Right forelimb (tissue), 1 donor: ENCODE data around the gene COL4A2.

Experiments used
- DNase-seq: peaks from one replicate; pipeline ENCODE4 v3.0.0-alpha.2; 2018

Gene COL4A2

GRCh38 chr13:110323172-110323891 lies 16.2 kb downstream of the COL4A2 start:
- peak; percentile 61 for DNase-seq

DNA sequence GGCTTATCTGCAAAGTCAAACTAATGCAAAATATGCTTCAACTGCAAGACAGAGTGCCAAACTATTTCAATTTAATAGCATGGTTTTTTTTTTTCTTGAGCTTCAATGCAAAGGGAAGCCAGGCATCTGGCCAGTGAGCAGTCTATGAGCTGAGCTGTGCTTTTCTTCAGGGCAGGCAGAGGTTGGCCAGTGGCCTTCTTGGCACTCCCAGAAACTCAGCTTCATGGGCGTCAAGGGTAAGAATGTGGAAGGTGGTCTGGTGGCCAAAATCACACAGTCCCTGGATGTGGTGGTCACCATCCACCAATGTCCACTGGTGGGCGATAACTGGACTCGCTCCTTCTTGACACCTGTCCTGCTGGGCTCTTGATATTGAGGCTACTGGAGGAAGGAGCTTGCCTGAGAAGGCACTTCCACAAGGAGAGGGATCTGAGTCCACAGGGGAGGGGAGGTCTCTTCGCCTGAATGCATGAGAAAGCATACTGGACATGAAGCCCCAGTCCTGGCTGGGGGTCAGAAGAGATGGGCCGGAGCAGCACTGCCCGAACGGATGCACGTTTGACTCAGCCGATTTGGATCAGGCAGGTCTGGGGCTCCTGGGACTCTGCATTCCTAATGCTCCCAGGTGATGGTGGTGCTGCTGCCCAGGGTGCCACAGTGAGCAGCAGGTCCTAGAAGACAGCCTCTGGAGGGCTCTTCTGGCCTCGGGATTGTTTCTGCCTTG lies 17.1 kb downstream of the COL4A2 start:
- peak; percentile 52 for DNase-seq

DNA sequence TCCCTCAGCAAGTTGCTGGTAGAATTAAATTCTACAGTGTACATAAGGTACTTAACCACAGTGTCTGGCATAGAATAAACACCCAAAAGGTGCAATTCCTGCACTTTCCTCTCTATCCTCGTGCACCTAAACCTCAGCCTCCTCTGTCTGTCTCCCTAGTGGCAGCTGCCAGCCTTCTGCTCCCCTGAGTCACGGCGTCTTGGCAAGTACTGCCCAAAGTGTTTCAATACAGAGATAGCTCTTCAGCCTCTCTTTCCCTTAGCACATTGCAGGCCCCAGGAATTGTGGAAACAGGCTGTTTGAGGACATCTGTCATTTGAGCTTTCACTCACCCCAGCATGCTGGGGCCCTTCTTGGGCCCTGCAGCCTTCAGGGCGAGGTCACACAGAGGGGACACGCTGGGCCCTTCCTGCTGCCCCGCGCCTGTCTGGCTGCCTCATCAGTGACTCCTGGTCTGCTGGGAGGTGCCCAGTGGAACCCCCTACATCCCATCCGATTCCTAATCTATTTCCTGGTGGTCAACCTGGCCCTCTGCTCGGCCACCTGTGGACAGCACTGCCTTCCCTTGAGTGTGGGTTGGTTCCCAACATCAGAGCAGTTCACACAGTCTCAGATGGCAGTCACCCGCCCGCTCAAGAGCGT lies 19.3 kb downstream of the COL4A2 start:
- DNase-seq = peak; percentile 36

- DNase-seq = peak; percentile 44
Measured at GRCh38 chr13:110327051-110327721, 20.1 kb downstream of the COL4A2 start.

- DNase-seq = no peak
Measured at GRCh38 chr13:110328573-110328972, 21.5 kb downstream of the COL4A2 start.

DNA sequence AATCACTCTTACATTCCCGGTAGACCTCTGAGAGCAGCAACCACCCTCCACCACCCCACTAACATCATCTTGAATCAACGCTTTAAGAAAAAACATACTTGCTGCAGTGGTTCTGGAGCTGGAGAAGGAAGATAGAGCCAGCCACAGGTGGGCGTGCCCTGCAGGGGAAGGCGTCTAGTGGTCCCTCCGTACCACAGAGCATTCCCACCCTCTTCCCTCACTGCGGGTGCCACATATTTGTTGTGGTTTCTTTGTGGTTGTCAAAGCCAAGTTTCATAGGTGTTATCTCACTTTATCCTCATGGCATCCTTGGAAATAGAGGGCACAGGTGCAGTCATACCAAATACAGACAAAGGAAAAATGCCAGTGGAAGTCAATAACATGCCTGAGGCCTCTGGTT lies 22.2 kb downstream of the COL4A2 start:
- peak; percentile 10 for DNase-seq

DNA sequence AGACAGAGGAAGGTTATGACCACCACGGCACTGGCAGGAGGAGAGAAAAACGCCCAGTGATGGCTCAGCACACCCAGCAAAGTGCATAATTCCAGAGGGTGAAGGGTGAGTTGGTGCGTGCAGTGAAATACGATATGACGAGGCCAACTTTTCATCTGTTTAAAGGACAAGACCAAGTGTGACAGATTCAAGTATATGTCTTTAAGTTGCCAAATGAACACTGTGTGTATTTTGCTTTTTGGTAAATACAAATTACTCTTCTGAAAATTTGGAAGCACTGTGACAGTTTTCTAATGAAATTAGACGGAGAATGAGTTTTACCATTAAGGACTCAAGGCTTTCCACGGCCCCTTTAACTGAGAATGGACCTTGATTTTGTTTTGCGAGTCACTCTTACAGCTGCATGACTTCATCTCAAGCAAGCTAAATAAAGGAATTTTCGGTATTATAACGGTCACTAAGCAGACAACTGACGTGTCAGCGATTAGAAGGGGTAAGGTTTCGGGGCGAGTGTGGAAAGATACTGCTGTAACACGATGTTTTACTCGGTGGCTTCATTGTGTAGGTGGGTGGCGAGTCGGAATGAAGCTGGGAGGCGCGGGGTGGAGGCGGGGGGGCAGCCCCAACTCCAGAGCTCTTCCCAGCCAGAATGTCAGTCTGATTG lies 22.8 kb downstream of the COL4A2 start:
- DNase-seq = peak; percentile 37

- DNase-seq = no peak
Measured at GRCh38 chr13:110330491-110331011, 23.5 kb downstream of the COL4A2 start.

GRCh38 chr13:110331362-110331761 lies 24.3 kb downstream of the COL4A2 start:
- DNase-seq = peak; percentile 13

DNA sequence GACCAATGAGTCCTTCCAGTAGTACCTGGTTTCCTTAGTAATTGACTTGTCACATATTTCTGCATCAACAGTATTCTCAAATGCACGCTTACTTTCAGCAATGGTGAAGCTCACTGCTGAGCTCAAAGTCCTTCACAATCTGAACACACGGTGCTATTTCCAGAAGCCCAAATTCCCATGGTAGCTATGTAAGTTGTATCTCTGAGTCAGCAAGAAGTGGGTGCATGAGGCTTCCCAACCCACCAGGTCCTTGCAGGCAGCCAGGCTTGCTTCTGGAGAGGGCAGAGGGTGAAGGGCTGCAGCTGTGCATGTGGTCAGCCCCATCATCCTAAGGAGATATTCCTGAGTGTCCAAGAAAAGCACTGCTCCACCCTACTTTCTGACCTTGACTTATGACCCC lies 25.7 kb downstream of the COL4A2 start:
- DNase-seq = no peak

DNA sequence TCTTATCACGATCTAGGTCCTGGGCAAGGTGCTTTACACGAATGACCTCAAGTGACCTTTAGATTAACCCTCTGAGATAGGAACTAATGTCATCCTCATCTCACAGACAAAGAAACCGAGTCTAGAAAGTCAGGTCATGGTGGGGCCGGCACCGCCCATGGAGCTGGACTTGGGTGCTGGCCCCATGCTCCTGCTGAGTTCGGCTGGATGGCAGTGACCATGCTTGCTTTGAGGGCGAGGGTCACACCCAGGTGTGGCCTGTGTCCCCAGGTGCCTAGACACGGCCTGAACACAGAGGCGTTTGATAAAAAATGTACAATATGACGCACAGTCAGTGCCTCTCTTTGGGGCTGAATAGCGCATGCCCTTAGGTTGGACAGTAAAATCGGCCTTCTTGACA lies 26.8 kb downstream of the COL4A2 start:
- no peak for DNase-seq

- peak; percentile 49 for DNase-seq
Measured at GRCh38 chr13:110334256-110334655, 27.2 kb downstream of the COL4A2 start.

DNA sequence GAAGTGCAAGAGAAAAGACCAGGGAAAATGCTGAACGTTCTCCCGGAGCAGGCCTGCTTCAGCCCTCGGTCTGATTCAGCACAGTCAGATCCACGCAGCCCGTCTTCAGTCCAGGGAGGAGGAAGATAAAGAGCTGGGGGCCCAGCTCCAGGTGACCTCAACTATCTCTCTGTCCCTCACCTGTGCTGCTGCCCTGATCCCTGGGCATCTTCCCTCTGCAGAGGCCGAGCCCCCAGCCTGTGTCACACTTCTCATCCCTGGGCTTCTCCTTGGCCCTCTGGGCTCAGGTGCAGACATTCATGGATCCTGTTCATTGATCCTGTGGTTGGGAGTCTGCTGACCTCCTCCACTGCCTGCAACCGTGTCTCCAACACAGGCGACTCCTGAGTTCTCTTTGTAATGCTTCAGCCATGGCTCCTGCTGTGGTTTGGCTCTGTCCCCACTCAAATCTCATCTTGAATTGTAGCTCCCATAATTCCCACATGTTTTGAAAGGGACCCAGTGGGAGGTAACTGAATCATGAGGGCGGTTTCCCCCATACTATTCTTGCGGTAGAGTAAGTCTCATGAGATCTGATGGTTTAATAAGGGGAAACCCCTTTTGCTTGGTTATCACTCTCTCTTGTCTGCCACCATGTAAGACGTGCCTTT lies 27.9 kb downstream of the COL4A2 start:
- peak; percentile 25 for DNase-seq

- DNase-seq = no peak
Measured at GRCh38 chr13:110336108-110336507, 29.0 kb downstream of the COL4A2 start.

GRCh38 chr13:110336681-110337080 lies 29.6 kb downstream of the COL4A2 start:
- peak; percentile 37 for DNase-seq

GRCh38 chr13:110337247-110337646 lies 30.2 kb downstream of the COL4A2 start:
- DNase-seq = peak; percentile 49

GRCh38 chr13:110338441-110339101 lies 31.5 kb downstream of the COL4A2 start:
- peak; percentile 70 for DNase-seq

DNA sequence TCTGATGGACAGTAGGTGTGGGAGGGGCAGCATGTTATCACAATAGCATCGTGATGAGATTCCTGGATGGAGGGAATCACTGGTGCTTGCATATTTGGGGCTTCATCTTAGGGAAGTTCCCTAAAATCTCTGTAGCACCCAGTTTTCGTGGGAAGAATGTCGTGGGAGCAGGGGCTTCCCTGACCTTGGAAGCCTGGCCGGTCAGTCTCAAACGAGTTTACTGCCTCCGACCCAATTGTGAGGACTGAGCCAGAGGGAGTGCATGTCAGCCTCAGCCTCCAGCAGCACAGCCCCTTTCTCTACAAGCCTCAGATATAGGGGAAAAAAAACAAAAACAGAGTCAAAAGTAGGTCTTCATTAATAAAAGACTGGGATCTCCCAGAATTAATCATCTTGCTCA lies 32.2 kb downstream of the COL4A2 start:
- DNase-seq = peak; percentile 12

DNA sequence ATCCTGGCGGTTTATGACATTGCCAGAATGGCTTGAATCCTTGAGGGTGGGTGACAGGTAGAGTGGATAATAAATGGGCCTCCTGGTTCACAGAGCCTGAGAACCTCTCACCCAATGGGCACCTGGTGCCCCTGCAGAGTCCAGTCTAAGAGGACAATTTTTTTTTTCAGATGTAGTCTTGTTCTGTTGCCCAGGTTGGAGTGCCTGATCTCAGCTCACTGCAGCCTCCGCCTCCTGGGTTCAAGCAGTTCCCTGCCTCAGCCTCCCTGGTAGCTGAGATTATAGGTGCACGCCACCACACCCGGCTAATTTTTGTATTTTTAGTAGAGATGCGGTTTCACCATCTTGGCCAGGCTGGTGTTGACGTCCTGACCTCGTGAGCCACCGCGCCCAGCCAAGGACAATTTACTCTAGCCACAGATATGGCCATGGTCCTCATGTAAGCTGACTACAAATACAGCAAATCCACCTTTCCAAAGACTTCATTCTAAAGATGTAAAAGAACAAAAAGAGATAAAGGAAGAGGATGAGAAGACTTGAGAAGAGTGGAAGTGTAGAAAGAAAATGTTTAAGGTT lies 33.0 kb downstream of the COL4A2 start:
- DNase-seq = peak; percentile 24

DNA sequence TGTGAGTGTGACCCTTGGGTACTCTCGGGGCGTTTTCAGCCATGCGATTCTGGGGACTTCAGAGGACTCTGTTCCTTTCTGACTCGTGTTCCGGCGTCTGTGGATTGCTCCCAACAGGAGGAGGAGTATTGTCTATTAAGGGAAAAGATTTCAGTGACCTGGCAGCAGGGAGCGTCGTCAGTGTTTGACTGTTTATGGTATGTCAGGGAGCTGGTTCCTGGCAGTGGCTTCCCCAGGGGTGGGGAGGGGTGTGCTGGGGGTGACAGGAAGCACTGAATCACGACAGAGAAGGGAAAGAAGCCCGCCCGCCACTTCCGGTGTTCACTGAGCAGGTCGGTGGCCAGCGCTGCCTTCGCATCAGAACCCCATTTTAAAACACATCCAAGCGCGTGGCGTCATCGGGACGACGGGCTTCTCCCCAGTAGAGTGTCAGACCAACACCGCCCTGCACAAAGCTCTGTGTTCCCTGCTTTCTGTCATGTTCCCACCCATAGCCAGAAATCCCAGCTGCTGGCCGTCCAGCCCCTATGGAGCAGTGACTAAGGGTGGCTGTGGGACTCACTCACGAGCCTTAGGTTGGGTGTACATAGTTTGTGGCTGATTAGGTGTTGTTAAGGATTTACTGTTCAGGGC lies 33.8 kb downstream of the COL4A2 start:
- peak; percentile 66 for DNase-seq
